Measurements from ENCODE around the gene CFLAR. TPM values are rescaled to one million over a fixed set of nuclear protein-coding genes. Genes with fewer than 3 reads are reported as not detected.

CFLAR gene
- 362 and 472 TPM in 2 replicates for total RNA-seq (2011; cell fraction: chromatin; rRNA removed; ENCODE audit: low replicate concordance)
- total RNA-seq (2011; cell fraction: nucleolus; rRNA removed), result 167 and 172 TPM in 2 replicates
- total RNA-seq (2011; cell fraction: nucleoplasm; rRNA removed), result 230 and 255 TPM in 2 replicates
- 46.0 and 48.6 TPM in 2 replicates for total RNA-seq (2014; rRNA removed)
- total RNA-seq (2014; rRNA removed; fragmentation: Illumina TruSeq; extraction: Trizol), result 73.6 and 95.3 TPM in 2 replicates
- 32.9 and 39.4 TPM in 2 replicates for total RNA-seq (2015; rRNA removed; fragmentation: Illumina TruSeq; extraction: Trizol)
- total RNA-seq (2021), result 66.4 and 78.4 TPM in 2 replicates
- polyA plus RNA-seq (2011; rRNA removed), result 55.5 and 102 TPM in 2 replicates
- polyA plus RNA-seq (2011; cell fraction: cytosol; rRNA removed), result 42.6 and 44.2 TPM in 2 replicates
- polyA plus RNA-seq (2011; cell fraction: nucleus; rRNA removed), result 65.0 and 100 TPM in 2 replicates
- 48.8 and 58.4 TPM in 2 replicates for polyA plus RNA-seq (2012)
- 54.0 and 55.1 TPM in 2 replicates for polyA plus RNA-seq (2014; fragmentation: Illumina TruSeq; extraction: Trizol)
- 10 to 100 TPM; 27.5 to 30.3 TPM for polyA plus RNA-seq (2014; fragmentation: Nextera tagmentation; extraction: Ambion mirVana)
- 45.6 and 55.9 TPM in 2 replicates for polyA plus RNA-seq (2014; rRNA removed)
- polyA minus RNA-seq (2011; rRNA and poly(A)+ RNA removed), result 142 and 164 TPM in 2 replicates
- polyA minus RNA-seq (2011; cell fraction: cytosol; rRNA and poly(A)+ RNA removed), result 41.0 and 53.7 TPM in 2 replicates
- polyA minus RNA-seq (2011; cell fraction: nucleus; rRNA and poly(A)+ RNA removed), result 135 and 142 TPM in 2 replicates
- percentile 84 among the genes with signal in this experiment for Bru-seq, nascent RNA
- percentile 78 among the genes with signal in this experiment for BruChase-seq, experiment 1, labeled RNA remaining after a 2-hour chase
- BruChase-seq, experiment 2, labeled RNA remaining after a 6-hour chase, result percentile 79 among the genes with signal in this experiment
- long read RNA-seq, experiment 1, full-length matches to known transcripts, result 10 of 95 reads
- long read RNA-seq, experiment 1, partial matches to known transcripts, result 38 of 95 reads
- long read RNA-seq, experiment 1, other reads (novel, unspliced or antisense), result 47 of 95 reads
- long read RNA-seq, experiment 2, full-length matches to known transcripts, result 4 of 24 reads
- long read RNA-seq, experiment 2, partial matches to known transcripts, result 3 of 24 reads
- long read RNA-seq, experiment 2, other reads (novel, unspliced or antisense), result 17 of 24 reads
- long read RNA-seq, experiment 3, partial matches to known transcripts, result 12 of 28 reads
- long read RNA-seq, experiment 3, other reads (novel, unspliced or antisense), result 12 of 28 reads

DNA sequence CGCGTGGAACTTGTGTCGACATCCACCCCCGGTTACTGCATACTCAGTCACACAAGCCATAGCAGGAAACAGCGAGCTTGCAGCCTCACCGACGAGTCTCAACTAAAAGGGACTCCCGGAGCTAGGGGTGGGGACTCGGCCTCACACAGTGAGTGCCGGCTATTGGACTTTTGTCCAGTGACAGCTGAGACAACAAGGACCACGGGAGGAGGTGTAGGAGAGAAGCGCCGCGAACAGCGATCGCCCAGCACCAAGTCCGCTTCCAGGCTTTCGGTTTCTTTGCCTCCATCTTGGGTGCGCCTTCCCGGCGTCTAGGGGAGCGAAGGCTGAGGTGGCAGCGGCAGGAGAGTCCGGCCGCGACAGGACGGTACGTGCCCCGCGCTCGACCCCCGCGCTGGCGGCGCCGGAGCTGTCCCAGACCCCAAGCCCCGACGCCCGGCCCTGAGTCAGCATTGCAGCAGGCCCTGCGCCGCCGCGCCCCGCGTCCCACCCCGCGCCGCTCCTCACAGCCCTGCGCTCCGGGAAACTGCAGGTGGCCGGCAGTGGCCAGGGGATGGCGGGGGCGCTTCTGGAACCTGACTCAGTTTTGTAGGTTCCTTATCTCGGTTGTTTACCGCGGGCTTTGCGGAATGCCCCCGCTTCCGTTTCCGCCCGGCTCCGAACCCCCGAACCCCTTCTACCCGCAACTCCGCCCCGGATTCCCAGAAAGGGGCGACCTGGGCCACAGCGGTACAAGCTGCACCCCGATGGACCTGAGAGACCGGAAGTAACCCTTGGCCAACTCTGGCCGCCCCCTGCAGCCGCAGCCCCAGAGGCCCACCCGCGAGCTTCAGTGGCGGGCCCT, at the start of gene CFLAR:
Gene CFLAR, plus strand, starts transcription at position 50 of the 844 bp plus-strand sequence. CDS start 13,702 bp downstream, outside the sequence.
- Histone ChIP-seq H3K4me1 (replicated peaks in 1 of 2; ENCODE audit: control insufficient read depth in 2 of 2, insufficient read depth in 2 of 2, low read length in 2 of 2) (peaks cover 5 to 26% of the 10 kb centered on the region in 2 experiments; a peak in 4 of 5 replicates), H3K9ac (ENCODE audit: insufficient read depth in 1 of 2, low read depth in 2 of 2, low read length in 2 of 2) (peak within 1 kb of the TSS; percentile 94 to 95), H3K4me3 (peak within 1 kb of the TSS; percentile 93), H2AFZ (ENCODE audit: low read depth, low read length) (peak within 1 kb of the TSS; percentile 67), H3K27me3 (ENCODE audit: control insufficient read depth in 2 of 2, insufficient read depth in 2 of 2, low read length in 2 of 2) (no peaks in the 10 kb centered on the region), H3K4me2 (ENCODE audit: insufficient read depth, low read length) (peak within 1 kb of the TSS; percentile 93), H3K9me3 (replicated peaks; ENCODE audit: control insufficient read depth, insufficient read depth, low read depth, low read length) (no peaks in the 10 kb centered on the region), H4K20me1 (replicated peaks; ENCODE audit: control insufficient read depth, insufficient read depth, low read length) (0 out of 2 replicates have a peak, but pooled peaks cover 2% of the 10 kb centered on the region), H3K79me2 (ENCODE audit: control insufficient read depth, insufficient read depth, low read length) (peaks cover 77% of the 10 kb centered on the region), H3K27ac (ENCODE audit: extremely low read depth, low read depth, low read length) (peak within 1 kb of the TSS; percentile 98), H3K9me1 (ENCODE audit: control insufficient read depth, insufficient read depth, low read length) (no peaks in the 10 kb centered on the region), H3K36me3 (ENCODE audit: control insufficient read depth, insufficient read depth, low read length) (peaks cover 10% of the 10 kb centered on the region; the same call in 2 of the 3 replicates)
- DNase-seq (ENCODE audit: extremely low read depth in 1 of 4, low spot score in 3 of 4) (peak; percentile 73 to 88 (median 74)), FAIRE-seq (no peak), ATAC-seq (peak; percentile 62)
- 2% methylated on average over 40 of the region's 75 CpGs for WGBS (ENCODE audit: insufficient coverage, low coverage, missing lambda C conversion rate)
- CTCF ChIA-PET (ENCODE audit: low intra/inter-chr PET ratio), result interaction anchor here (0.6 kb wide), 1 partner anchor 59 kb away, joined by 3 read pairs; no protein-coding TSS in a partner anchor
- intact Hi-C loops (cut with micrococcal nuclease), result loop anchor here (5.0 kb wide), 1 partner anchor 291 kb away; no protein-coding TSS in a partner anchor
- in situ Hi-C loops (cut with MboI), result no loop called here
- BruUV-seq (replicated peaks), result no TSS peak
- POLR2A ChIA-PET, result interaction anchor here (0.8 to 2.6 kb wide), 7 partner anchors 9 to 66 kb away, joined by 3 to 12 read pairs (median 5); partner anchors contain the start of gene CASP10
- TF ChIP-seq PRDM10 (IDR thresholded peaks at IDR 0.05; ENCODE audit: partially characterized antibody) (no peak), SAFB (IDR thresholded peaks at IDR 0.05; ENCODE audit: borderline replicate concordance, low read depth, low read length) (0 out of 2 replicates have a peak, but pooled peaks have one; percentile 32), PYGO2 (tag; IDR thresholded peaks at IDR 0.05) (no peak), RB1 (IDR thresholded peaks at IDR 0.05; ENCODE audit: low read depth) (peak; percentile 61), CTBP1 (IDR thresholded peaks at IDR 0.05; ENCODE audit: borderline replicate concordance) (peak; percentile 35; the same call in 1 of the 2 replicates), NFE2 (IDR thresholded peaks at IDR 0.05; ENCODE audit: low read depth) (no peak), POLR2G (IDR thresholded peaks at IDR 0.05; ENCODE audit: low read depth, low read length) (peak; percentile 98), ATF1 (CRISPR knock-in tag; IDR thresholded peaks at IDR 0.05) (no peak), ATF1 (tag; IDR thresholded peaks at IDR 0.05) (0 out of 2 replicates have a peak, but pooled peaks have one; percentile 31), RBM22 (IDR thresholded peaks at IDR 0.05; ENCODE audit: low read depth, low read length, poor library complexity, severe bottlenecking) (no peak)

All from K562 (cell line).